Activated naive CD4-positive, alpha-beta T cell treated with Interleukin-2 at 50 U/mL for 16 hours (primary cell): ENCODE measurements around the gene CPNE8.

Experiments
- DNase-seq: peaks from one replicate; pipeline ENCODE4 v3.0.0-alpha.2; 2020

Gene CPNE8

GRCh38 chr12:38610808-38611350 lies 294.5 kb downstream of the CPNE8 start:
- DNase-seq = no peak

GRCh38 chr12:38607295-38607694 lies 298.1 kb downstream of the CPNE8 start:
- no peak for DNase-seq
